ENCODE results near the gene CTNNA2. TPM values are rescaled to one million over a fixed set of nuclear protein-coding genes. Genes with fewer than 3 reads are reported as not detected.

Gene CTNNA2
- total RNA-seq, 5 donors from 2014 or later (not counting 1 experiment from before 2014, with no cell fraction given), result not detected

GRCh38 chr2:79640001-79640400 is 127.2 kb downstream of the CTNNA2 start:
- H3K27me3 Mint-ChIP-seq, result no peaks in the 10 kb centered on the region
- no peak overlapping the region for H3K4me3 ChIP-seq (ENCODE audit: control insufficient read depth in 1 of 2, extremely low read depth in 1 of 2, low read length in 1 of 2)
- no peaks in the 10 kb centered on the region for H3K27me3 ChIP-seq (replicated peaks in 1 of 2; ENCODE audit: control insufficient read depth in 2 of 2, extremely low read depth in 1 of 2, insufficient read depth in 2 of 2, low read length in 1 of 2)
- H3K4me3 Mint-ChIP-seq, result no peak overlapping the region
- ChIA-PET POLR2A (no interaction called here), CTCF (no interaction called here)
- H3K36me3 ChIP-seq (ENCODE audit: control insufficient read depth in 2 of 2, extremely low read depth in 1 of 2, insufficient read depth in 1 of 2, low read length in 1 of 2), result no peaks in the 10 kb centered on the region
- H3K9me3 ChIP-seq, result no peaks in the 10 kb centered on the region
- ATAC-seq (replicated peaks in 1 of 4), result no peak
- no peaks in the 10 kb centered on the region for H3K36me3 Mint-ChIP-seq
- H3K4me1 ChIP-seq (ENCODE audit: control insufficient read depth in 1 of 2, extremely low read depth in 1 of 2, insufficient read depth in 2 of 2, low read length in 2 of 2), result no peaks in the 10 kb centered on the region
- no peaks in the 10 kb centered on the region for H3K4me1 Mint-ChIP-seq
- no CpG with 5 or more reads among the region's 2 CpGs for whole genome bisulfite sequencing (ENCODE audit: insufficient coverage)
- H3K27ac Mint-ChIP-seq, result no peak overlapping the region
- H3K9me3 Mint-ChIP-seq, result peaks cover 4 to 12% (median 10%) of the 10 kb centered on the region in 3 donors
- no peak for DNase-seq
- H3K27ac ChIP-seq (ENCODE audit: low read length), result no peak overlapping the region

- H3K27me3 Mint-ChIP-seq, result no peaks in the 10 kb centered on the region
- ChIA-PET CTCF (no interaction called here), POLR2A (no interaction called here)
- no peak for ATAC-seq (replicated peaks in 1 of 4)
- DNase-seq, result no peak
- no peaks in the 10 kb centered on the region for H3K4me1 ChIP-seq (ENCODE audit: control insufficient read depth in 1 of 2, extremely low read depth in 1 of 2, insufficient read depth in 2 of 2, low read length in 2 of 2)
- H3K27me3 ChIP-seq (replicated peaks in 1 of 2; ENCODE audit: control insufficient read depth in 2 of 2, extremely low read depth in 1 of 2, insufficient read depth in 2 of 2, low read length in 1 of 2), result no peaks in the 10 kb centered on the region
- H3K4me1 Mint-ChIP-seq, result no peaks in the 10 kb centered on the region
- H3K4me3 ChIP-seq (ENCODE audit: control insufficient read depth in 1 of 2, extremely low read depth in 1 of 2, low read length in 1 of 2), result no peak overlapping the region
- H3K36me3 ChIP-seq (ENCODE audit: control insufficient read depth in 2 of 2, extremely low read depth in 1 of 2, insufficient read depth in 1 of 2, low read length in 1 of 2), result no peaks in the 10 kb centered on the region
- H3K27ac Mint-ChIP-seq, result no peak overlapping the region
- 93% methylated on average over 2 of the region's 3 CpGs for WGBS (ENCODE audit: insufficient coverage)
- H3K9me3 Mint-ChIP-seq, result peaks cover 18 to 36% (median 25%) of the 10 kb centered on the region in 3 donors
- H3K36me3 Mint-ChIP-seq, result no peaks in the 10 kb centered on the region
- no peak overlapping the region for H3K4me3 Mint-ChIP-seq
- H3K9me3 ChIP-seq, result peaks cover 2% of the 10 kb centered on the region
- no peak overlapping the region for H3K27ac ChIP-seq (ENCODE audit: low read length)
Measured at GRCh38 chr2:79649531-79649930, 136.7 kb downstream of the CTNNA2 start.

- H3K4me1 Mint-ChIP-seq, result no peaks in the 10 kb centered on the region
- no peak overlapping the region for H3K4me3 Mint-ChIP-seq
- Histone ChIP-seq H3K27ac (ENCODE audit: low read length) (no peak overlapping the region), H3K27me3 (replicated peaks in 1 of 2; ENCODE audit: control insufficient read depth in 2 of 2, extremely low read depth in 1 of 2, insufficient read depth in 2 of 2, low read length in 1 of 2) (no peaks in the 10 kb centered on the region), H3K36me3 (ENCODE audit: control insufficient read depth in 2 of 2, extremely low read depth in 1 of 2, insufficient read depth in 1 of 2, low read length in 1 of 2) (no peaks in the 10 kb centered on the region), H3K4me1 (ENCODE audit: control insufficient read depth in 1 of 2, extremely low read depth in 1 of 2, insufficient read depth in 2 of 2, low read length in 2 of 2) (no peaks in the 10 kb centered on the region), H3K9me3 (no peaks in the 10 kb centered on the region), H3K4me3 (ENCODE audit: control insufficient read depth in 1 of 2, extremely low read depth in 1 of 2, low read length in 1 of 2) (no peak overlapping the region)
- ChIA-PET CTCF (no interaction called here), POLR2A (no interaction called here)
- H3K36me3 Mint-ChIP-seq, result no peaks in the 10 kb centered on the region
- H3K9me3 Mint-ChIP-seq, result peaks cover 12 to 18% (median 16%) of the 10 kb centered on the region in 3 donors
- ATAC-seq (replicated peaks in 1 of 4), result no peak
- H3K27ac Mint-ChIP-seq, result no peak overlapping the region
- H3K27me3 Mint-ChIP-seq, result no peaks in the 10 kb centered on the region
- DNase-seq, result no peak
Measured at GRCh38 chr2:79660557-79660956, 147.7 kb downstream of the CTNNA2 start.

DNA sequence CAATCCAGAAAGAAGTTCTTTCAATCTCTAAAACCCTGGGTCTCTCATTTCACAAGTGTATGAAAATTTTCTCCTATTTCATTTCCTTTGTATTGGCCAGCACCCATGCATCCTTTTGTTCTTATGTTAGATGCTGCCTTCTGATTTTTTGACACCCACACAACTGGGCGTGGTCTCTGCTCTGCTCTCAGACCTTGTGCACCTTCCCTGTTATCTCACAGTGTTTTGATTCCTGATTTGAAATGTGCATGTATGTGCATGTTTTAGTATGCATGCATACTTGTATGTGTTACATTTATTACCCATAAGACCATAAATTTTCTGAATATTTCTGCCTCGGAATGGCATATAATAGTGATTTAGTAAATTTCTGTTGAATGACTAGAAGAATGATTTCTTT is 152.2 kb downstream of the CTNNA2 start:
- Mint-ChIP-seq H3K36me3 (no peaks in the 10 kb centered on the region), H3K27me3 (no peaks in the 10 kb centered on the region), H3K4me1 (no peaks in the 10 kb centered on the region), H3K27ac (no peak overlapping the region), H3K4me3 (no peak overlapping the region), H3K9me3 (peaks cover 12 to 21% (median 14%) of the 10 kb centered on the region in 3 donors)
- Histone ChIP-seq H3K27me3 (replicated peaks in 1 of 2; ENCODE audit: control insufficient read depth in 2 of 2, extremely low read depth in 1 of 2, insufficient read depth in 2 of 2, low read length in 1 of 2) (no peaks in the 10 kb centered on the region), H3K4me1 (ENCODE audit: control insufficient read depth in 1 of 2, extremely low read depth in 1 of 2, insufficient read depth in 2 of 2, low read length in 2 of 2) (no peaks in the 10 kb centered on the region), H3K4me3 (ENCODE audit: control insufficient read depth in 1 of 2, extremely low read depth in 1 of 2, low read length in 1 of 2) (no peak overlapping the region), H3K27ac (ENCODE audit: low read length) (no peak overlapping the region), H3K36me3 (ENCODE audit: control insufficient read depth in 2 of 2, extremely low read depth in 1 of 2, insufficient read depth in 1 of 2, low read length in 1 of 2) (no peaks in the 10 kb centered on the region), H3K9me3 (no peaks in the 10 kb centered on the region)
- WGBS (ENCODE audit: insufficient coverage), result no CpG with 5 or more reads among the region's 2 CpGs
- CTCF ChIA-PET, result no interaction called here
- ATAC-seq (replicated peaks in 1 of 4) (no peak), DNase-seq (no peak)
- POLR2A ChIA-PET, result no interaction called here

GRCh38 chr2:79666430-79666829 is 153.6 kb downstream of the CTNNA2 start:
- Mint-ChIP-seq H3K9me3 (peaks cover 12 to 25% (median 14%) of the 10 kb centered on the region in 3 donors), H3K4me1 (no peaks in the 10 kb centered on the region), H3K27ac (no peak overlapping the region), H3K27me3 (no peaks in the 10 kb centered on the region), H3K4me3 (no peak overlapping the region), H3K36me3 (no peaks in the 10 kb centered on the region)
- ATAC-seq (replicated peaks in 1 of 4), result no peak
- Histone ChIP-seq H3K27me3 (replicated peaks in 1 of 2; ENCODE audit: control insufficient read depth in 2 of 2, extremely low read depth in 1 of 2, insufficient read depth in 2 of 2, low read length in 1 of 2) (no peaks in the 10 kb centered on the region), H3K9me3 (no peaks in the 10 kb centered on the region), H3K4me3 (ENCODE audit: control insufficient read depth in 1 of 2, extremely low read depth in 1 of 2, low read length in 1 of 2) (no peak overlapping the region), H3K4me1 (ENCODE audit: control insufficient read depth in 1 of 2, extremely low read depth in 1 of 2, insufficient read depth in 2 of 2, low read length in 2 of 2) (no peaks in the 10 kb centered on the region), H3K36me3 (ENCODE audit: control insufficient read depth in 2 of 2, extremely low read depth in 1 of 2, insufficient read depth in 1 of 2, low read length in 1 of 2) (no peaks in the 10 kb centered on the region), H3K27ac (ENCODE audit: low read length) (no peak overlapping the region)
- no peak for DNase-seq
- WGBS (ENCODE audit: insufficient coverage), result no CpG with 5 or more reads among the region's 4 CpGs
- ChIA-PET POLR2A (no interaction called here), CTCF (no interaction called here)

GRCh38 chr2:79669714-79670113 is 156.9 kb downstream of the CTNNA2 start:
- Histone ChIP-seq H3K36me3 (ENCODE audit: control insufficient read depth in 2 of 2, extremely low read depth in 1 of 2, insufficient read depth in 1 of 2, low read length in 1 of 2) (no peaks in the 10 kb centered on the region), H3K4me3 (ENCODE audit: control insufficient read depth in 1 of 2, extremely low read depth in 1 of 2, low read length in 1 of 2) (no peak overlapping the region), H3K4me1 (ENCODE audit: control insufficient read depth in 1 of 2, extremely low read depth in 1 of 2, insufficient read depth in 2 of 2, low read length in 2 of 2) (no peaks in the 10 kb centered on the region), H3K27me3 (replicated peaks in 1 of 2; ENCODE audit: control insufficient read depth in 2 of 2, extremely low read depth in 1 of 2, insufficient read depth in 2 of 2, low read length in 1 of 2) (no peaks in the 10 kb centered on the region), H3K9me3 (no peaks in the 10 kb centered on the region), H3K27ac (ENCODE audit: low read length) (no peak overlapping the region)
- Mint-ChIP-seq H3K4me3 (no peak overlapping the region), H3K36me3 (no peaks in the 10 kb centered on the region), H3K27me3 (no peaks in the 10 kb centered on the region), H3K9me3 (peaks cover 5 to 14% (median 7%) of the 10 kb centered on the region in 3 donors), H3K27ac (no peak overlapping the region), H3K4me1 (no peaks in the 10 kb centered on the region)
- 39% methylated on average over 2 of the region's 5 CpGs for WGBS (ENCODE audit: insufficient coverage)
- DNase-seq (no peak), ATAC-seq (replicated peaks in 1 of 4) (no peak)
- ChIA-PET CTCF (no interaction called here), POLR2A (no interaction called here)

DNA sequence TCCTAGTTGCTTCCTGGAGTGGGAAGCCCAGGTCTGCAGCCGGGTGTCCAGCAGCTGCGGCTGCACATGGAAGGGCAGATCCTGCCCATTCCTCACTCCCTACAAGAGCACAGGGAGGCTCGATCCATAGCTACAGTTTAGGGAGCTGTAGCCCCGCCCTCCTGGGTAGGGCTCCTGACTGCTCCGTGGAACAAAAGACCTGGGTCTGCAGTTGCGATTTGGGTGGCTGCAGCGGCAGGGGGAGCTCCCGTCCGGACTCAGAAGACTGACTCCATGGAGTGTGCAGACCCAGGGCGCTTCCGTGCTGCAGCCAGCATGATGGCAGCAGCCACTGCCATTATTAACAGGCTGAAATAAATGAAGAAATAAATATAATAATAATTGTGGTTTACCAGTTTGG is 157.3 kb downstream of the CTNNA2 start:
- Histone ChIP-seq H3K9me3 (no peaks in the 10 kb centered on the region), H3K4me1 (ENCODE audit: control insufficient read depth in 1 of 2, extremely low read depth in 1 of 2, insufficient read depth in 2 of 2, low read length in 2 of 2) (no peaks in the 10 kb centered on the region), H3K27ac (ENCODE audit: low read length) (no peak overlapping the region), H3K36me3 (ENCODE audit: control insufficient read depth in 2 of 2, extremely low read depth in 1 of 2, insufficient read depth in 1 of 2, low read length in 1 of 2) (no peaks in the 10 kb centered on the region), H3K4me3 (ENCODE audit: control insufficient read depth in 1 of 2, extremely low read depth in 1 of 2, low read length in 1 of 2) (no peak overlapping the region), H3K27me3 (replicated peaks in 1 of 2; ENCODE audit: control insufficient read depth in 2 of 2, extremely low read depth in 1 of 2, insufficient read depth in 2 of 2, low read length in 1 of 2) (no peaks in the 10 kb centered on the region)
- ChIA-PET POLR2A (no interaction called here), CTCF (no interaction called here)
- H3K36me3 Mint-ChIP-seq, result no peaks in the 10 kb centered on the region
- ATAC-seq (replicated peaks in 1 of 4), result no peak
- H3K27me3 Mint-ChIP-seq, result no peaks in the 10 kb centered on the region
- 77% methylated on average over 5 of the region's 11 CpGs for WGBS (ENCODE audit: insufficient coverage)
- H3K9me3 Mint-ChIP-seq, result peaks cover 1 to 14% (median 5%) of the 10 kb centered on the region in 3 donors
- no peak overlapping the region for H3K27ac Mint-ChIP-seq
- no peaks in the 10 kb centered on the region for H3K4me1 Mint-ChIP-seq
- no peak for DNase-seq
- no peak overlapping the region for H3K4me3 Mint-ChIP-seq
